Hepatocyte (in vitro differentiated cells): ENCODE results near the gene GABBR1. TPM values are rescaled to one million over a fixed set of nuclear protein-coding genes. Genes with fewer than 3 reads are reported as not detected.

Experiments
- DNase-seq: peaks from one replicate; pipeline ENCODE4 v3.0.0-alpha.2; 2016; ENCODE audit warnings: low spot score
- H2AFZ ChIP-seq: fragments of 200-600 bp; sonication (generic); 2 replicates; pipeline ENCODE4 v1.6.0; 2016; ENCODE audit warnings: antibody characterized with exemption, mild to moderate bottlenecking
- H3K27ac ChIP-seq: fragments of 200-600 bp; sonication (generic); 2 replicates; pipeline ENCODE4 v1.5.1; 2016; ENCODE audit warnings: mild to moderate bottlenecking
- H3K27me3 ChIP-seq: fragments of 200-600 bp; sonication (generic); 2 replicates; pipeline ENCODE4 v1.6.1; 2016
- H3K36me3 ChIP-seq: fragments of 200-600 bp; sonication (generic); replicated peaks from 2 replicates; pipeline ENCODE4 v1.5.1; 2016; ENCODE audit warnings: low read depth; ENCODE audit not compliant: insufficient read depth
- H3K4me1 ChIP-seq: fragments of 200-600 bp; sonication (generic); 2 replicates; pipeline ENCODE4 v1.5.1; 2016; ENCODE audit warnings: mild to moderate bottlenecking, moderate library complexity; ENCODE audit not compliant: insufficient read depth
- H3K4me2 ChIP-seq: fragments of 200-600 bp; sonication (generic); 2 replicates; pipeline ENCODE4 v1.6.0; 2016
- H3K4me3 ChIP-seq: fragments of 200-600 bp; sonication (generic); 2 replicates; pipeline ENCODE4 v1.5.1; 2016; ENCODE audit warnings: mild to moderate bottlenecking
- H3K79me2 ChIP-seq: fragments of 200-600 bp; sonication (generic); 2 replicates; pipeline ENCODE4 v1.6.0; 2017; ENCODE audit warnings: mild to moderate bottlenecking
- H3K9me2 ChIP-seq: fragments of 200-600 bp; sonication (generic); replicated peaks from 2 replicates; pipeline ENCODE4 v1.6.0; 2017; ENCODE audit warnings: mild to moderate bottlenecking; ENCODE audit not compliant: insufficient read depth
- H3K9me3 ChIP-seq: fragments of 200-600 bp; sonication (generic); 2 replicates; pipeline ENCODE4 v1.5.1; 2016; ENCODE audit warnings: low read depth, mild to moderate bottlenecking
- H4K20me1 ChIP-seq: fragments of 200-600 bp; sonication (generic); 2 replicates; pipeline ENCODE4 v1.6.0; 2016; ENCODE audit warnings: mild to moderate bottlenecking; ENCODE audit not compliant: insufficient read depth, poor library complexity, severe bottlenecking
- EZH2 ChIP-seq: fragments of 200-600 bp; sonication (generic); IDR thresholded peaks from 2 replicates; pipeline ENCODE4 v1.6.1; 2016; ENCODE audit warnings: antibody characterized with exemption, mild to moderate bottlenecking, borderline replicate concordance
- EZH2phosphoT487 ChIP-seq: fragments of 200-600 bp; sonication (generic); IDR thresholded peaks from one replicate; pipeline ENCODE4 v1.6.1; 2018; ENCODE audit warnings: antibody characterized with exemption, mild to moderate bottlenecking, low read depth, moderate library complexity; ENCODE audit not compliant: unreplicated experiment, severe bottlenecking
- WGBS: methylation state at CpG from one replicate; pipeline ENCODE4 v1.1.6; 2016; ENCODE audit warnings: low lambda C conversion rate; ENCODE audit errors: missing lambda C conversion rate; 5-methylcytosine and 5-hydroxymethylcytosine counted together
- polyA plus RNA-seq: library from polyadenylated mRNA; unstranded; fragments of >200 nt; fragmentation: Nextera tagmentation; extraction: Ambion mirVana; gene quantifications from 2 replicates; pipeline ENCODE4 v1.2.1, GENCODE V29; 2016
- small RNA-seq: library from RNA; depleted of rRNA; stranded (forward); fragments of <200 nt; gene quantifications from one replicate; pipeline ENCODE3, GENCODE V24; 2014
- total RNA-seq: library from RNA; depleted of rRNA; stranded (reverse); fragments of >200 nt; gene quantifications from 2 replicates; pipeline ENCODE4 v1.2.3, GENCODE V29; 2014
- TF ChIP-seq, protein P1 (sequence below): fragments of 200-600 bp; sonication (generic); IDR thresholded peaks from 2 replicates; pipeline ENCODE4 v1.5.1; 2016; ENCODE audit warnings: antibody characterized with exemption, mild to moderate bottlenecking; ENCODE audit not compliant: poor library complexity

Gene GABBR1
- total and polyA plus RNA-seq, 2 experiments from 2014 or later = 9.9 to 11.3 TPM

DNA sequence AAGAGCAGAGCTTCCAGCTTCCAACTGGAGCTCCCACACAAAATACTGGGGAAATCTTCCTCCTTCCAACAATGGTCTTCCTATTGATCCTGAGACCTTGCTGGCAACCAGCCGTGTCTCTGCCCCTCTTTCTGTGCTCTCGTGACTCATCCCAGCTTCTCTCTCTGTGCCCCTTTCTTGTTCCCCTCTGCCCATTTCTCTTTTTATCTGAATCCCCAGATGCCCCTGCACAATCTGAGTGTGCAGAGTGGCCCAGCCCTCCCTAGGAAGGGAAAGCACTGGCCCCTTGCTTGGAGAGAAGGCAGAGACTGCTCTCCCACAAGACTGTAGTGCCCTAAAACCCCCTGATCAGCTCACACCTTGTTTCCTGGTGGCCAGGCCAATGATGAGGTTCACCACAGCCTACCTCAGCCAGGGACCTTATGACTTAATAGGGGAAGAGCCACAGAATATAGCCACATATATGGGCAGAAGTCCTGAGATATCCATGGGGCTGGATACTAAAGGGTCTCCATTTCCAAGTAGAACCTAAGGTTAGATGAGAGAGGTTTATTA, 122.2 kb downstream of the GABBR1 start:
- 70% methylated on average over 2 of the region's 2 CpGs for WGBS
- H3K4me2 ChIP-seq = no peak overlapping the region

DNA sequence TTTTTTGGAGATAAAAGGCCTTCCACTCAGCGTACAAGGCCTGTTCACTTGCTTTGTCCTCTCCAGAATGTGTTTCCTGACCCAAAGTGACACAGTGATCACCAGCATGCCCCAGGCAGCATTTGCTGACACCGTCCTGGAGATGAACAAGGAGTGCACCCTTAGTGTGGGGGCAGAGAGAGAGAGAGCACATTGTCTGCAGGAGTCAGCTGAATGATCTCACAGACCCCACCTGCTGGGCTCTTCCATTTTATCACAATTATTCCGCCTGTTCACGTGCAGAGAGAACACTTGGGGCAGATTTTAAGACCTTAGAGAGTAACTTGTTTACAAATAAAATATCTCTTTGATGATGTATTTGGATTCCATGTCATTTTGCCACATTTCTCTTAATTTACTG, 122.8 kb downstream of the GABBR1 start:
- Histone ChIP-seq H3K4me2 (no peak overlapping the region), H4K20me1 (no peaks in the 10 kb centered on the region), H3K4me1 (no peaks in the 10 kb centered on the region), H3K9me3 (no peaks in the 10 kb centered on the region), H3K9me2 (no peaks in the 10 kb centered on the region), H3K4me3 (no peak overlapping the region), H2AFZ (no peak overlapping the region), H3K27me3 (no peaks in the 10 kb centered on the region), H3K27ac (no peak overlapping the region), H3K36me3 (no peaks in the 10 kb centered on the region), H3K79me2 (no peaks in the 10 kb centered on the region)
- DNase-seq = no peak
- TF ChIP-seq EZH2phosphoT487 (no peak), EZH2 (no peak)
- TF ChIP-seq, protein P1, sequence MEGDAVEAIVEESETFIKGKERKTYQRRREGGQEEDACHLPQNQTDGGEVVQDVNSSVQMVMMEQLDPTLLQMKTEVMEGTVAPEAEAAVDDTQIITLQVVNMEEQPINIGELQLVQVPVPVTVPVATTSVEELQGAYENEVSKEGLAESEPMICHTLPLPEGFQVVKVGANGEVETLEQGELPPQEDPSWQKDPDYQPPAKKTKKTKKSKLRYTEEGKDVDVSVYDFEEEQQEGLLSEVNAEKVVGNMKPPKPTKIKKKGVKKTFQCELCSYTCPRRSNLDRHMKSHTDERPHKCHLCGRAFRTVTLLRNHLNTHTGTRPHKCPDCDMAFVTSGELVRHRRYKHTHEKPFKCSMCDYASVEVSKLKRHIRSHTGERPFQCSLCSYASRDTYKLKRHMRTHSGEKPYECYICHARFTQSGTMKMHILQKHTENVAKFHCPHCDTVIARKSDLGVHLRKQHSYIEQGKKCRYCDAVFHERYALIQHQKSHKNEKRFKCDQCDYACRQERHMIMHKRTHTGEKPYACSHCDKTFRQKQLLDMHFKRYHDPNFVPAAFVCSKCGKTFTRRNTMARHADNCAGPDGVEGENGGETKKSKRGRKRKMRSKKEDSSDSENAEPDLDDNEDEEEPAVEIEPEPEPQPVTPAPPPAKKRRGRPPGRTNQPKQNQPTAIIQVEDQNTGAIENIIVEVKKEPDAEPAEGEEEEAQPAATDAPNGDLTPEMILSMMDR = peak; percentile 5
- WGBS = 47% methylated on average over 4 of the region's 4 CpGs

More for the DNA sequence above, 122.2 kb downstream of the GABBR1 start:
- H3K27ac ChIP-seq = no peak overlapping the region
- no peaks in the 10 kb centered on the region for H3K9me2 ChIP-seq
- no peaks in the 10 kb centered on the region for H3K9me3 ChIP-seq
- H2AFZ ChIP-seq = no peak overlapping the region
- DNase-seq = no peak
- no peaks in the 10 kb centered on the region for H3K79me2 ChIP-seq
- no peak for TF ChIP-seq EZH2
- no peak for TF ChIP-seq EZH2phosphoT487
- TF ChIP-seq, protein P1 = no peak
- no peaks in the 10 kb centered on the region for H4K20me1 ChIP-seq
- H3K36me3 ChIP-seq = no peaks in the 10 kb centered on the region
- no peaks in the 10 kb centered on the region for H3K27me3 ChIP-seq
- no peak overlapping the region for H3K4me3 ChIP-seq
- H3K4me1 ChIP-seq = no peaks in the 10 kb centered on the region

Small RNA genes lying within 50 kb of the gene (small RNA-seq; reads per million reads assigned to genes)
- gene SNORD32B (0.31 reads per million, percentile 8 among the genes with 10 or more reads in this experiment), gene SUMO2P1 (not detected), gene TMEM183AP1 (not detected)

Other genes with a start within 250 kb of the GABBR1 start
- not detected in 2 replicates for gene OR12D2, start 237.6 kb downstream of the GABBR1 start, total RNA-seq
- not detected in 2 replicates for gene OR12D2, start 237.6 kb downstream of the GABBR1 start, polyA plus RNA-seq
- gene OR12D1, start 218.3 kb downstream of the GABBR1 start, total RNA-seq = not detected in 2 replicates
- not detected in 2 replicates for gene OR12D1, start 218.3 kb downstream of the GABBR1 start, polyA plus RNA-seq
- gene OR10C1, start 193.9 kb downstream of the GABBR1 start, total RNA-seq = not detected in 2 replicates
- gene OR10C1, start 193.9 kb downstream of the GABBR1 start, polyA plus RNA-seq = not detected in 2 replicates
- gene OR11A1, start 176.1 kb downstream of the GABBR1 start, total RNA-seq = not detected in 2 replicates
- not detected in 2 replicates for gene OR11A1, start 176.1 kb downstream of the GABBR1 start, polyA plus RNA-seq
- gene OR2H1, start 176.0 kb downstream of the GABBR1 start, total RNA-seq = not detected in 2 replicates
- not detected in 2 replicates for gene OR2H1, start 176.0 kb downstream of the GABBR1 start, polyA plus RNA-seq
- not detected in 2 replicates for gene MAS1L, start 145.2 kb downstream of the GABBR1 start, total RNA-seq
- not detected in 2 replicates for gene MAS1L, start 145.2 kb downstream of the GABBR1 start, polyA plus RNA-seq
- gene UBD, start 73.5 kb downstream of the GABBR1 start, total RNA-seq = 99.5 and 154 TPM in 2 replicates
- gene UBD, start 73.5 kb downstream of the GABBR1 start, polyA plus RNA-seq = 124 and 158 TPM in 2 replicates
- gene OR2H2, start 48.1 kb downstream of the GABBR1 start, total RNA-seq = not detected in 2 replicates
- gene OR2H2, start 48.1 kb downstream of the GABBR1 start, polyA plus RNA-seq = not detected in 2 replicates
- gene MOG, start 23.9 kb upstream of the GABBR1 start, total RNA-seq = not detected in 2 replicates
- gene MOG, start 23.9 kb upstream of the GABBR1 start, polyA plus RNA-seq = not detected in 2 replicates
- not detected in 2 replicates for gene ZFP57, start 48.0 kb upstream of the GABBR1 start, total RNA-seq
- not detected in 2 replicates for gene ZFP57, start 48.0 kb upstream of the GABBR1 start, polyA plus RNA-seq
- gene HLA-F, start 90.3 kb upstream of the GABBR1 start, total RNA-seq = 7.8 and 8.8 TPM in 2 replicates
- 7.6 and 10.9 TPM in 2 replicates for gene HLA-F, start 90.3 kb upstream of the GABBR1 start, polyA plus RNA-seq
- gene HLA-G, start 194.6 kb upstream of the GABBR1 start, total RNA-seq = 0.76 TPM in 1 of 2 replicates, not detected in the other
- 2.6 and 2.8 TPM in 2 replicates for gene HLA-G, start 194.6 kb upstream of the GABBR1 start, polyA plus RNA-seq